HG03575 (cell line): ENCODE measurements around the gene SLC28A3.
"Not testable (repeated sequence)": the region's sequence is repeated elsewhere in the genome, so short reads cannot be mapped to it uniquely, and the experiment has no call there.

ENCODE experiments used
- ATAC-seq: cut with Tn5 transposase; IDR thresholded peaks from one replicate; pipeline ENCODE4 v1.9.1; 2021; ENCODE audit not compliant: unreplicated experiment, insufficient number of reproducible peaks, low FRiP score; ENCODE audit errors: extremely low read depth

The SLC28A3 gene, protein sequence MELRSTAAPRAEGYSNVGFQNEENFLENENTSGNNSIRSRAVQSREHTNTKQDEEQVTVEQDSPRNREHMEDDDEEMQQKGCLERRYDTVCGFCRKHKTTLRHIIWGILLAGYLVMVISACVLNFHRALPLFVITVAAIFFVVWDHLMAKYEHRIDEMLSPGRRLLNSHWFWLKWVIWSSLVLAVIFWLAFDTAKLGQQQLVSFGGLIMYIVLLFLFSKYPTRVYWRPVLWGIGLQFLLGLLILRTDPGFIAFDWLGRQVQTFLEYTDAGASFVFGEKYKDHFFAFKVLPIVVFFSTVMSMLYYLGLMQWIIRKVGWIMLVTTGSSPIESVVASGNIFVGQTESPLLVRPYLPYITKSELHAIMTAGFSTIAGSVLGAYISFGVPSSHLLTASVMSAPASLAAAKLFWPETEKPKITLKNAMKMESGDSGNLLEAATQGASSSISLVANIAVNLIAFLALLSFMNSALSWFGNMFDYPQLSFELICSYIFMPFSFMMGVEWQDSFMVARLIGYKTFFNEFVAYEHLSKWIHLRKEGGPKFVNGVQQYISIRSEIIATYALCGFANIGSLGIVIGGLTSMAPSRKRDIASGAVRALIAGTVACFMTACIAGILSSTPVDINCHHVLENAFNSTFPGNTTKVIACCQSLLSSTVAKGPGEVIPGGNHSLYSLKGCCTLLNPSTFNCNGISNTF

DNA sequence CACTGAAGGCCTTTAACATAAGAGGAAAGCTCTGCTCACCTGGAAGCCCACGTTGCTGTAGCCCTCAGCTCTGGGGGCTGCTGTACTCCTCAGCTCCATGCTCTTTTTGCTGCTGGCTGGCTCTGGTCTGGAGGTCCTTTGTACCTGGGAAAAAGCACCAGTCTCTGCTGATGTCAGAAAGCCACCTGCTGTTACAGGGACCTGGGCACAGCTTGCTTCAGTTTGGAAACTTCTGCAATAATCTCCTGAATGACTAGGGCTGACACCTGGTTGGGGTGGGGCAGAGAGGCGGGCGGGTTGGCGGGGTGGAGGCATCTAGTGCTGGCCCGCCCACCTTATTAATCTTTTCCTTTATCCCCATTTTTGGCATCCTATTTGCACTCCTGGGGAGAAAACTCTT lies at the start of gene SLC28A3:
Gene SLC28A3 (minus strand): TSS at position 224 of the 400 bp plus-strand sequence. CDS start 125 bp downstream, at position 99.
- no peak for ATAC-seq

DNA sequence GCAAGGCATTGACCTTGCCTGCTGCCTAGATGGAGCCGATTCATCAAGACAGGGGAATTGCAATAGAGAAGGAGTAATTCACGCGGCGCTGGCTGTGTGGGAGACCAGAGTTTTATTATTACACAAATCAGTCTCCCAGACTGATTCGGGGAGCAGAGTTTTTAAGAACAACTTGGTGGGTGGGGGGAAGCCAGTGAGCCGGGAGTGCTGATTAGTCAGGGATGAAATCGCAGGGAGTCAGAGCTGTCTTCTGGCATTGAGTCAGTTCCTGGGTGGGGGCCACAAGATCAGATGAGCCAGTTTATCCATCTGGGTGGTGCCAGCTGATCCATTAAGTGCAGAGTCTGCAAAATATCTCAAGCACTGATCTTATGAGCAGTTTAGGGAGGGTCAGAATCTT lies 49.7 kb upstream of the SLC28A3 start:
- not testable (repeated sequence) for ATAC-seq

DNA sequence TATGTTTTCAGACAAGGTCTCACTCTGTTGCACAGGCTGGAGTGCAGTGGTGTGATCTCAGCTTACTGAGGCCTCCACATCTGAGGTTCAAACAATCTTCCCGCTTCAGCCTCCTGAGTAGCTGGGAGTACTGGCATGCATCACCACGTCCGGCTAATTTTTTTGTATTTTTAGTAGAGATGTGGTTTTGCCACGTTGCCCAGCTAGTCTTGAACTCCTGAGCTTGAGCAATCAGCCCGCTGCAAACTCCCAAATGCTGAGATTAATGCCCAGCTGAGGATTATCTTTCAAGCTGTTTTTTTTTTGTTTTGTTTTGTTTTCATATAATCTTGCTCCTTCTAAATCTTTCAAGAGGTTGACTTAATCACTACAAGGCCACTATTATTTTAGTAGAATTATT lies 47.3 kb upstream of the SLC28A3 start:
- no peak for ATAC-seq

DNA sequence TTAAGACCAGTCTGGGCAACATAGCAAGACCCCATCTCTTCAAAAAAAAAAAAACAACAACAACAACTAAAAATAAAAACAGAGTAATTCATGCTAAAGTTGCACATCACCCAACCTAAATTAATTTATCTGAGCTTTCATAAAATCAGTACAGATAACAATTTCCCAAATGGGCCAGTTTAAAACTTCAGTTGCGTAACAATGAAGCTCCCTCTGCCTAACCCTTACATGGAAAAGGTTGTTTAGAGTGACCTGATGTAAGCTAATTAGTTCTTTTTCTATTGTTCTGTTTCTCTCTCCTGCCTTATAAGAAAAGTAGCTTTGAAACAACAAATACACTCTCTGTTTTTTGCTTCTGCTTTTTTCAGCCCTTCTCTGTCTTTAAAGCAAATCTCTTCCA lies 46.2 kb upstream of the SLC28A3 start:
- no peak for ATAC-seq

DNA sequence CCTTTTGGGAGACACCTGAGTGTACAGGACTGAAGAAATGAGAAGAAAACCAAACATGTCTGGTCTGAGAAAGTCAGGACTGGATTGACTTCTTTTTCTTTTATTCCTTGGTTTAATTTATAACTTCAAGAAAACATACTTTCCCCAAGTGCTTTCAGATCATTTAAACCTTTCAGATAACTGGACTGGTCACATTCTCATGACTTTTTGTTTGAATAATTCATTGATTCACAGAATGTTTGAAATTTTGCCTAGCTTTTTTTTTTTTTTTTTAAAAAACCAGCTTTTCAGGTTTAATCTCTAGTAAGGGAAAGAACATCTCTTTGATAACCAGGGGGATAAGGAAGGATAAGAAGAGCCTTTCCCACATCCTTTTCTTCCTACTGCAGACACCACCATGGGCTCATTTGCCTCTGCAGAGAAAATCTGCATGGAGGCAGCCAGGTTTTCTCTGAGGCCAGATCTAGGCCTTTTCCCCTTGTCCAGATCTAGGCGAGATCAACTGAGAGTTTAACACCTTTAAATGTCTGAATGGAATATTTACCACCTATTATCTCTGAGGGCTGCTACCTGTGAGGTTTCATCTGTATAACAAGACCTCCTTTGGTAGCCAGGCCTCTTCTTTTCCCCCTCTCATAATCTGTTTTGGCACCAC lies 45.0 kb upstream of the SLC28A3 start:
- no peak for ATAC-seq

DNA sequence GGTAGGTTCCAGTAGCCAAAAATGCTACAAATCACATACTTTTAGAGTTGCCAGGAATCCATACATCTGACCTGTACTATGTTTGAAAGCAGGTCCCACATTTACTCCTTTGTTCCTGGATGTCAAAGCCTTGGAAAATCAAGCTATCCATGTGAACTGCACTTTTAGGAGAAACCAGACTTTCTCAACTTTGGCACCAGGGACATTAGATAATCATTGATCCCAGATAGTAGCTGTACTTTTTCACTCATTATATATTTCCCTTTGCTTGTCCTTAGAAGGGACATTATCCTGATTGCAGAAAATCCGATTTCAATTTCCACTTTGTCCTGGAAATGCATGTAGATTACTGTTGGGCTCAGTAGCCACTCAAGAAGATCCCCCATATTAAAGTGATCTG lies 44.1 kb upstream of the SLC28A3 start:
- ATAC-seq: no peak

DNA sequence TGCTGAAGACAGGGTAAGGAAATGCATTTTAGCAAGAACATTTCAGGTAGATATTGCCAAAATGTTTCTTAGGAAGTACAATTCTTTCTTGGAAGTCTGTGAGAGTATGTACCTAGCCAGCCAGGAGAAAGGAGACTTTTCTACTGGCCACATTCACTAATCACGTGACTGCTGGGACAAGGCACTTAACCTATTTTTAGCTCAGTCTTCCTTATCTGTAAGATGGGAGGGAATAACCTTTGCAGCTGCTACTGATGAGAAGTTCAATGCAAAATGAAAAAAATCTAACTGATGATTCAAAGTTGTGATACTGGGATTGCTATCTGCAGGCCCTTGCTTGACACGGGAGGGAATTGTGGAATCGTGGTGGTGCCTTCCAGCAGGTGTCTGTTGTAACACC lies 42.6 kb upstream of the SLC28A3 start:
- no peak for ATAC-seq

DNA sequence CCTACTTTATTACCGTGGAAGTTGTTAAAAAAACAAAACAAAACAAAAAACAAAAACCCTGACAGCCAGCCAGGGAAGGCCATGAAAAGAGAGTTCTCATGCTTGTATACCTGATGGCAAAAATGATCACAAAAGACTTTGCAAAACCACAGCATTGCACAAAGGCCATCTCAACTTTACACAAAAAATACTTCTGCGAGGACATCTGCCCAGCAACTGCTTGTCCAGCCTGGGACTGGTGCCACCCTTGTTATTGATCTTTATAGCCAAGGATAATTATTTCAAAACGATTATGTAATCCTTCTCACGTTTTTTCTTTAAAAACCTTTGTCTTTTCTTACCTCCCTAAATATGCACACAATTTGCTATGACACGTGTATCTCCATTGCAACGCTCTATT lies 42.2 kb upstream of the SLC28A3 start:
- no peak for ATAC-seq

DNA sequence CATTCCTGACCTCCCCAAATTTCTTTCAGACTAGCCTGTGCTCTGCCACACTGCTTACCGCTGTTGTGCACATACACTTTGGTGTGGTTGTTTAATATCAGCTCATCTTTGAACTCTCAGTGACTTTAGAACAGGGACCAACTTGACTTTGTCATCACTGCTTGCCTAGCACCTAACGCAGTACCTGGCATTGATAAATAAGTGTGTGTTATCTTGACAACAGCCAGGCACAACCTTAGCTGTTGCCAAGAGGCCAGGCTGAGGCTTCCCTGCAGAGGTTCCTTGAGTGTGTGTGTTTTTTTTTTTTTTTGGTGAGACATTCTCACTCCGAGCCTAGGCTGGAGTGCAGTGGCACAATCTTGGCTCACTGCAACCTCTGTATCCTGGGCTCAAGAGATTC lies 41.0 kb upstream of the SLC28A3 start:
- no peak for ATAC-seq

DNA sequence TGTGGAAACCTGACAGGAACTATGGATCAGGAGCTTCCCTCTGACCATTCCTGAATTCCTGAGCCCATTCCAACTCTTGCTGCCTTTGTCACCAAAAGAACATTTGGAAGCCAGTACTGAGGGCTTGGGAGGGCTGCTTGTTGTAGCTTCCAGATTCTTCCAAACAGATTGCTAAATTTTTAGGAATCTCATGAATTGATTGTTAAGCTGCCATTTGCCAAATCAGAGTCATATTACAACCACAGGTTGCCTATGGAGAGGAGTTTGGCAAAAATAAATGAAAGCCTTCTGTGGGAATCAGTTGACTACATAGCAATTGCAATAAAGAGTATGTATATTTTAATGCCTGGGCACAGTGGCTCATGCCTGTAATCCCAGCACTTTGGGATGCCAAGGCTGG lies 39.2 kb upstream of the SLC28A3 start:
- ATAC-seq: no peak

DNA sequence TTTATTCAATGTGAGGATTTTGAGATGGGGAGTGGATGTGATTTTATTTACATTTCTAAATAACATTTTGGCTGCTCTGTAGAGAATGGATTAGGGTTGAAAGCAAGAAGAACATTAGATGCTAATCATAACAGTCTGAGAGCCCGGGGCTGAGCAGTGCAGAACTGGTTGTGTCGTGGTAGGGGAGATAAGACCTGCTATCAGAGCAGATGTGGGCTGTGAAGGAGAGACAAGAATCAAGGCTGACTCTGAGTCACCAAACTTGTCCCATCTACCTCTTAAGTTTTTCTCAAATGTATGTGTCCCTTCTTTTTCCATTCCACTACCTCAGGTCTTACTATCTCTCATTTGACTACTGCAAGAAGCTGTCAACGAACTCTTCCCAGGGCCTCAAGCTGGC lies 35.4 kb upstream of the SLC28A3 start:
- no peak for ATAC-seq

DNA sequence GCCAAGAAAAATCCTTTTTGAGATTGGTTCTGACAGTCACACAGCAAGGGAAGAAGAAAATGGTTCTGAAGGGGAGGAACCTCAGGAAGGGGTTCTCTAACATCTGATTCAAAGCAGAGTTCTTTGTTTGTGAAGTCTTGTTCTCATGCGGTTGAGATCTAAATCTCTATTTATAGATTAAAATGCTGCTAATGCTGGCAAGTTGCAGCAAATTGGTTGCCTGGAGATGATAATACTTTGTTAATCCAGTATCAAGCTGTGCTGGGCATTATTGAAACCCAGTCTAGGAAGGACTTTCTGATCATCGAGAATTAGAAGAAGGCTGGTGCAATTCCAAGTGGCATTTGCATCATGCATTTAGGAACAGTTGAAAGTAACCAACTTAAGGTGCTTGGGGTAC lies 34.0 kb upstream of the SLC28A3 start:
- ATAC-seq: no peak

DNA sequence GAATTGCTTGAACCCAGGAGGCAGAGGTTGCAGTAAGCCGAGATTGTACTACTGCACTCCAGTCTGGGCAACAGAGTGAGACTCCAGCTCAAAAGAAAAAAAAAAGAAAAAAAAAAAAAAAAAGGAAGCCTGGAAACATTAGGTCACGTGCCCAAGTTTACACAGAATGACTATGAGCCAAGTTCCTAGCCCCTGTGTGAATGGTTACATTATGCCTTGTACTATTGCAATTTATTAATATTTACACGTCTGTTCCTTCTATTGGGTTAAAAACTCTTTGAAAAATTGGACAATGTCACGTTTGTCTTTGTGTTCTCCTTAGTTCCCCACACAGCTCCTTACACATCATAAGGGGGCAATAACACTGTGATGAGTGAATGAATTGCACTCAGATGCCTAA lies 33.5 kb upstream of the SLC28A3 start:
- no peak for ATAC-seq

DNA sequence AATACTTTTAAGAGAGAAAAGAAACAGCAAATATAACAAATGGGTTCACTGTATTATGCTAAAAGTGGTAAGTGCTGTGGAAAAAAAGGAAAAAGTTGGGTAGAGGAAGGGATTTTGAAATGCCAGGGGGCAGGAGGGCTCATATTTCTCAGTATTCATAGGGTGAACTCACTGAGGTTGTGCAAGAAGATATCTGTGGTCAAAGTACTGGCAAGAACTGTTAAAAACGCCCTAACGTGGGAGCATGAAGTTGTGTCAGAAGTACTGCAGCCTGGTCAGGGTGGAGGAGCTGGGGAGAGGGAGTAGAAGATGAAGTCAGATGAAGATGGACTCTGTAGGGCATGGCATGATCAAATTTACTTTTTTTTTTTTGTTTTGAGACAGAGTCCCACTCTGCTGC lies 31.2 kb upstream of the SLC28A3 start:
- ATAC-seq: no peak

DNA sequence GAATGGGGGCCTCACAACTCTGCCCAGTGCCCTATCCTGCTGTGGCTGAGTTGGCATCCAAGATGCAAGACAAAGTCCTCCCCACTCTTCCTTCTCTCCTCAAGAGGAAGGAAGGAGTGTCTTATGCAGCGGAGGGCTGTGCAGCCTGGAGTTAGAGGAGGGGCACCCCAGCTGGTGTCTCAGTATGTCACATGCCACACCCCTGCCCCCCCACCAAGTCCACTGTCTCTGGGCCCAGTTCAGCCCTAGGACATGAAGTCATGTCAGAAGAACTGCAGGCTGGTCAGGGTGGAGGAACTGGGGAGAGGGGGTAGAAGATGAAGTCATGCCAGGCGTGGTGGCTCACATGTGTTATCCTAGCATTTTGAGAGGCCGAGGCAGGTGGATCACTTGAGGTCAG lies 28.0 kb upstream of the SLC28A3 start:
- no peak for ATAC-seq

DNA sequence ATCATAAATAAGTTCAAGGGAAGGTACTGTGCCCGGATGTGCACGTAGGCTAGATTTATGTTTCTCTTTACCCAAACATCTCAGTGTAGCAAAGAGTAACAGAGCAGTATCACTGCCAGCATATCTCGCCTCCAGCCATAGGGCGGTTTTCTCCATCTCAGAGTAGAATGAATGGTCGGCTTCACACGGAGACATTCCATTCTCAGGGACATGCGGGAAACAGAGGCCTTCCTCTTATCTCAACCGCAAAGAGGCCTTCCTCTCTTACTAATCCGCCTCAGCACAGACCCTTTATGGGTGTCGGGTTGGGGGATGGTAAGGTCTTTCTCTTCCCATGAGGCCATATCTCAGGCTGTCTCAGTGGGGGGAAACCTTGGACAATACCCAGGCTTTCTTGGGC lies 27.2 kb upstream of the SLC28A3 start:
- ATAC-seq: not testable (repeated sequence)

DNA sequence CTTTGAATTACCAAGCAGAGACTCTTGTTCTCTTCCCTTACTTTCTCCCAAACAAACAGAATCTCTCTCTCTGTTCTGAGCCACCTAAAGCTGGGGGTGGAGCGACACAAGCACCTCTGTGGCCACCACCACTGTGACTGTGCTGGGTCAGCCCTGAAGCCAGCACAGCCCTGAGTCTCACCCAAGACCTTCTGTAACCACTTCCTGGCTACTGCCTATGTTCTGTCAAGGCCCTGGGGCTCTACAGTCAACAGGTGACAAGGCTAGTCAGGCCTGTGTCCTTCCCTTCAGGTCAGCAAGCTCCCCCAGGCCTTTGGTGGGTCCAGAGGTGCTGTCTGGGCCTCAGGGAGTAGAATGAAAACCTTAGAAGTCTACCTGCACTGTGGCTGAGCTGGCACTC lies 26.1 kb upstream of the SLC28A3 start:
- no peak for ATAC-seq

DNA sequence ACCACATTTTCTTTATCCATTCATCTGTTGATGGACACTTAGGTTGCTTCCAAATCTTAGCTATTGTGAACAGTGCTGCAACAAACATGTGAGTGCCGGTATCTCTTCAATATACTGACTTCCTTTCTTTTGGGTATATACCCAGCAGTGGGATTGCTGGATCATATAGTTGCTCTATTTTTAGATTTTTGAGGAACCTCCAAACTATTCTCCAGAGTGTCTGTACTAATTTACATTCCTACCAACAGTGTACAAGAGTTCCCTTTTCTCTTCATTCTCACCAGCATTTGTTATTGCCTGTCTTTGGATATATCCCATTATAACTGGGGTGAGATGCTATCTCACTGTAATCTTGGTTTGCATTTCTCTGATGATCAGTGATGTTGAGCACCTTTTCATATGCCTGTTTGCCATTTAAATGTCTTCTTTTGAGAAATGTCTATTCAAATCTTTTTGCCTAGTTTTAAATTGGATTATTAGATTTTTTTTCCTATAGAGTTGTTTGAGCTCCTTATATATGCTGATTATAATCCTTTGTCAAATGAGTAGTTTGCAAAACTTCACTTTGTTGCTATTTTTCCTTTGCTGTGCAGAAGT lies 24.4 kb upstream of the SLC28A3 start:
- ATAC-seq: not testable (repeated sequence)

DNA sequence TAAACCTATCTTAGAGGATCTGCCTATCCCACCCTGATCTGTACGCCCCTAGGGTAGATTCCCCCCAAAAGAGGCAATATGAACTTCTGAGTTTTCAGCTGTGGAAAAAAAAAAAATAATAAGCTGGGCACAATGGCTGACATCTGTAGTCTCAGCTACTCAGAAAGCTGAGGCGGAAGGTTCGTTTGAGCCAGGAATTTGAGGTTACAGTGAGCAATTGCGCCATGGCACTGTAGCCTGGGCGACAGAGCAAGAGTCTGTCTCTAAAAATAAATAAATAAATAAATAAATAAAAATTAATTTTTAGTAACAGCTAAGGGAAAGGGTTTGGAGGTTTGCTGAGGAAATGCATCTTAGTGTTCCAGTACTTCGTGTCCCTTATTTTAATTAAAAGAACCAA lies 21.1 kb upstream of the SLC28A3 start:
- ATAC-seq: no peak

DNA sequence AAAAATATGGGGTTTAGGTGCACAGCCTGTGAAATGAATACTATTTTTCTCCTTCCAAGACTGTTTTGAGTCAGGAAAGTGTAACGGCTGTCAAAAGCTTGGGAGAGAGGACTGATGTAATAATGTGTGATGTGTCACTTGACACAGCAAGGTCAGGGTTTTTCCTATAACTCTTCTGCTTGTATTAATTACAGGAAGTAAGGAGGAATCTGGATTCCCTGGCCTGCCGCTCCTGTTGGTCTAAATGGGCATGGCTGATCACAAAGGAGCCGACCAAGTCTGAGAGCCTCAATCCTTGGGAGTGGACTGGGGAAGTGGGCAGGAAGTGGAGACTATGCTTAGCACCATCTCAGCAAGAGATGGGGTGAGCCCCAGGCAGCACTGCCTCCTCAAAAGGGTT lies 16.7 kb upstream of the SLC28A3 start:
- ATAC-seq: no peak
